SK-N-SH treated with all-trans-retinoic acid at 6 μM for 48 hours (cell line): ENCODE data around the gene CD59.

ENCODE experiments used
- ATAC-seq: fragments of 200-7000 bp; cut with Tn5 transposase; 3 replicates; pipeline ENCODE4 v1.9.1; 2020; ENCODE audit warnings: mild to moderate bottlenecking, moderate library complexity
- ARNTL ChIP-seq: fragments of 450-650 bp; formaldehyde crosslinking; IDR thresholded peaks from 2 replicates; pipeline ENCODE4 v1.5.0; 2020; ENCODE audit warnings: low read depth, mild to moderate bottlenecking, moderate library complexity, borderline replicate concordance
- BACH2 ChIP-seq: fragments of 250-450 bp; sonication (Bioruptor Pico); IDR thresholded peaks from 2 replicates; pipeline ENCODE4 v1.9.0; 2021; ENCODE audit warnings: mild to moderate bottlenecking, borderline replicate concordance
- CREB5 ChIP-seq: fragments of 250-450 bp; sonication (Bioruptor Pico); IDR thresholded peaks from 2 replicates; pipeline ENCODE4 v1.5.1; 2020; ENCODE audit warnings: low read depth, mild to moderate bottlenecking, moderate library complexity
- CSDC2 ChIP-seq: fragments of 250-450 bp; sonication (Bioruptor Pico); IDR thresholded peaks from 2 replicates; pipeline ENCODE4 v1.5.0; 2020; ENCODE audit warnings: mild to moderate bottlenecking, moderate library complexity
- CSRNP3 ChIP-seq: fragments of 250-450 bp; sonication (Bioruptor Pico); IDR thresholded peaks from 2 replicates; pipeline ENCODE4 v1.5.1; 2021; ENCODE audit warnings: mild to moderate bottlenecking, moderate library complexity
- ESRRG ChIP-seq: fragments of 250-450 bp; sonication (Bioruptor Pico); IDR thresholded peaks from 2 replicates; pipeline ENCODE4 v1.6.1; 2021; ENCODE audit warnings: mild to moderate bottlenecking
- GLIS3 ChIP-seq: fragments of 250-450 bp; sonication (Bioruptor Pico); IDR thresholded peaks from 2 replicates; pipeline ENCODE4 v1.5.0; 2020; ENCODE audit warnings: mild to moderate bottlenecking, moderate library complexity
- ISL1 ChIP-seq: fragments of 250-450 bp; sonication (Bioruptor Pico); IDR thresholded peaks from 2 replicates; pipeline ENCODE4 v2.1.2; 2022; ENCODE audit warnings: mild to moderate bottlenecking, moderate library complexity
- OSR1 ChIP-seq: fragments of 250-450 bp; sonication (Bioruptor Pico); IDR thresholded peaks from 2 replicates; pipeline ENCODE4 v1.8.0; 2022; ENCODE audit warnings: moderate library complexity, mild to moderate bottlenecking, inconsistent platforms
- PATZ1 ChIP-seq: fragments of 250-450 bp; sonication (Bioruptor Pico); IDR thresholded peaks from 2 replicates; pipeline ENCODE4 v1.8.0; 2020; ENCODE audit warnings: mild to moderate bottlenecking, moderate library complexity, borderline replicate concordance
- PPARA ChIP-seq: fragments of 250-450 bp; sonication (Bioruptor Pico); IDR thresholded peaks from 2 replicates; pipeline ENCODE4 v1.5.0; 2020; ENCODE audit warnings: mild to moderate bottlenecking, borderline replicate concordance
- RARB ChIP-seq: fragments of 250-450 bp; sonication (Bioruptor Pico); IDR thresholded peaks from 2 replicates; pipeline ENCODE4 v1.8.0; 2021; ENCODE audit warnings: mild to moderate bottlenecking, moderate library complexity
- SNAI2 ChIP-seq: fragments of 250-450 bp; sonication (Bioruptor Pico); IDR thresholded peaks from 2 replicates; pipeline ENCODE4 v1.5.0; 2020; ENCODE audit warnings: mild to moderate bottlenecking, moderate library complexity
- TCF4 ChIP-seq: fragments of 250-450 bp; sonication (Bioruptor Pico); IDR thresholded peaks from 2 replicates; pipeline ENCODE4 v1.8.0; 2021; ENCODE audit warnings: mild to moderate bottlenecking, moderate library complexity, borderline replicate concordance
- TOX ChIP-seq: fragments of 250-450 bp; sonication (Bioruptor Pico); IDR thresholded peaks from 2 replicates; pipeline ENCODE4 v1.8.0; 2021; ENCODE audit warnings: mild to moderate bottlenecking, moderate library complexity, borderline replicate concordance
- ZC3H10 ChIP-seq: fragments of 250-450 bp; sonication (Bioruptor Pico); IDR thresholded peaks from 2 replicates; pipeline ENCODE4 v1.5.1; 2021; ENCODE audit warnings: mild to moderate bottlenecking, moderate library complexity
- ZFP3 ChIP-seq: fragments of 250-450 bp; sonication (Bioruptor Pico); IDR thresholded peaks from 2 replicates; pipeline ENCODE4 v1.5.0; 2020; ENCODE audit warnings: mild to moderate bottlenecking, moderate library complexity
- ZFP30 ChIP-seq: fragments of 450-650 bp; formaldehyde crosslinking; IDR thresholded peaks from 2 replicates; pipeline ENCODE4 v1.5.0; 2022; ENCODE audit warnings: mild to moderate bottlenecking, moderate library complexity
- ZNF565 ChIP-seq: fragments of 450-650 bp; formaldehyde crosslinking; conservative IDR thresholded peaks from 2 replicates; pipeline ENCODE4 v1.5.0; 2020; ENCODE audit warnings: low read depth, mild to moderate bottlenecking, moderate library complexity
- ZNF70 ChIP-seq: fragments of 450-650 bp; formaldehyde crosslinking; IDR thresholded peaks from 2 replicates; pipeline ENCODE4 v1.5.0; 2020; ENCODE audit warnings: mild to moderate bottlenecking, moderate library complexity
- ZNF8 ChIP-seq: fragments of 450-650 bp; formaldehyde crosslinking; IDR thresholded peaks from 2 replicates; pipeline ENCODE4 v1.5.0; 2020; ENCODE audit warnings: mild to moderate bottlenecking, moderate library complexity

CD59 gene

GRCh38 chr11:33668468-33668825 lies 67.8 kb downstream of the CD59 start:
- no peak for ATAC-seq
- TF ChIP-seq CSRNP3 (CRISPR knock-in tag): no peak
- no peak for TF ChIP-seq SNAI2 (CRISPR knock-in tag)
- no peak for TF ChIP-seq CREB5 (CRISPR knock-in tag)
- no peak for TF ChIP-seq PATZ1 (CRISPR knock-in tag)
- no peak for TF ChIP-seq ZFP30 (CRISPR knock-in tag)
- TF ChIP-seq TCF4 (CRISPR knock-in tag): no peak
- TF ChIP-seq ARNTL (CRISPR knock-in tag): no peak
- no peak for TF ChIP-seq ZNF70 (CRISPR knock-in tag)
- no peak for TF ChIP-seq RARB (CRISPR knock-in tag)
- no peak for TF ChIP-seq CSDC2 (CRISPR knock-in tag)
- TF ChIP-seq ZC3H10: no peak
- TF ChIP-seq GLIS3 (CRISPR knock-in tag): no peak
- TF ChIP-seq PPARA (CRISPR knock-in tag): no peak
- no peak for TF ChIP-seq ZFP3
- no peak for TF ChIP-seq ISL1
- TF ChIP-seq OSR1 (CRISPR knock-in tag): no peak
- no peak for TF ChIP-seq ESRRG

DNA sequence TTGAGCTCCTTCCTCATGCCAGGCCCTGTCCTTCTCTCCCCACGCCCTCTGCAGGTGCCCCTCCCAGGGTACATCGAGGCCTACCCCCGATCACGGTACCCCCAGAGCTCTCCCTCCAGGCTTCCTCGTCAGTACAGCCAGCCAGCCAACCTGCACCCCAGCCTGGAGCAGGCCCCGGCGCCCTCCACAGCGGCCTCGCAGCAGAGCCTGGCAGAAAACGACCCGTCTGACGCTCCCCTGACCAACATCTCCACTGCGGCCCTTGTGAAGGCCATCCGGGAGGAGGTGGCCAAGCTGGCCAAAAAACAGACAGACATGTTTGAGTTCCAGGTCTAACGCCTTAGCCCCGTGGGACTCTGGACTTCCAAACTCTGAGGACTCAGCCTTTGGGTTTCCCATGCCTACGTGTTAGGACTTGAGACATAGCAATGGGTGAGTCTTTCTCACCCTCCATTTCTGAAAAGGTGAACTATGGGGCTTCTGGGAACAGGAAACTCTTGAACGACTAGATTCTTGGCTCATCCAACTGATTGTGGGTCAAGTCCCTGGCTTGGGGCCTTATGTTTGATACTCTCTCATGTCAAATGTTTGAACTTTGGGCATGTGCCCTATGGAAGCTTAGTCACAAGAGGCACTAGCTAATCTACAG lies 68.3 kb downstream of the CD59 start:
- no peak for ATAC-seq
- no peak for TF ChIP-seq ZNF70 (CRISPR knock-in tag)
- TF ChIP-seq PATZ1 (CRISPR knock-in tag): no peak
- TF ChIP-seq RARB (CRISPR knock-in tag): no peak
- no peak for TF ChIP-seq SNAI2 (CRISPR knock-in tag)
- TF ChIP-seq TOX (CRISPR knock-in tag): no peak
- no peak for TF ChIP-seq ZC3H10
- TF ChIP-seq CREB5 (CRISPR knock-in tag): no peak
- no peak for TF ChIP-seq ZNF8 (CRISPR knock-in tag)
- TF ChIP-seq ARNTL (CRISPR knock-in tag): no peak
- TF ChIP-seq ZFP3: no peak
- TF ChIP-seq BACH2: no peak
- TF ChIP-seq ESRRG: no peak
- TF ChIP-seq GLIS3 (CRISPR knock-in tag): no peak
- TF ChIP-seq OSR1 (CRISPR knock-in tag): no peak
- no peak for TF ChIP-seq CSDC2 (CRISPR knock-in tag)
- TF ChIP-seq PPARA (CRISPR knock-in tag): no peak
- TF ChIP-seq ZNF565 (CRISPR knock-in tag): no peak
- TF ChIP-seq, all 23 proteins: peak for 0

DNA sequence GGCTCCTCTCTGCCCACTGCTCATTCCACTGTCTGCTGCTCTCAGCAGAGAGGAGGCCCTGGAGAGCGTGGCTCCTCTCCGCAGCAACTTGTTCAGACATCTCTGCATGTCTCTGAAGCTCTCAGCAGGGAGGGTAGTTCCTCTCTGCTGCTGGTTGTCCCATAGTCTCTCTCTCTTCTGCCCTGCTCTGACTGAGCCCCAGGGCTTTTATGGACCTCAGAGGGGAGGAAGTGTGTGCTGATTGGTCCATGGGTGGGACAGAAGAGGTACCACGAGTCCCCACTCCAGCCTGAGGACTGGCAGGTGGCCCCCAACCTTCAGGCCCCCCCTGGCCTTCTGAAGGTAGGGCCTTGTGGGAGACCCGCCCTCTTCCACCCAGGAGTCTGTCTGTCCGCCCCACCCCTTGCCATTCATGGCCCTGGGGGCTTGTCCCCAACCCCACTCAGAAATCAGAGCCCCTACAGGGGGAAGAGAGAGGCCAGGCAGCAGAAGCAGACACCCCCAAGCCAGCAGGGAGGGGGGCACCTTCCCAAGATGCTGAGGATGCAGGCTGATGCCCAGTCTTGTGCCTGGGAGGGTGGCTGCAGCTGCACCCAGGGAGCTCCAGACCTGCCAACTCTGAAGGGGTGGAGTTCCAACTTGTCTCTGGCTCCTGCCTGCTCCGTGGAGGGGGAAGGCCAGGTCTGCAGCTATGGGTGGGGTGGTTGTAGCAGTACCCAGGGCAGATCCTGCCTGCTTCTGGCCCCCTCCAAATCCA lies 70.7 kb downstream of the CD59 start:
- ATAC-seq: no peak

More for the DNA sequence above, 70.7 kb downstream of the CD59 start:
- TF ChIP-seq ZFP30 (CRISPR knock-in tag) (no peak), GLIS3 (CRISPR knock-in tag) (no peak), RARB (CRISPR knock-in tag) (no peak), BACH2 (no peak), ARNTL (CRISPR knock-in tag) (no peak), TOX (CRISPR knock-in tag) (no peak), PATZ1 (CRISPR knock-in tag) (no peak)
